Measurements from ENCODE around the gene COL2A1. TPM values are rescaled to one million over a fixed set of nuclear protein-coding genes. Genes with fewer than 3 reads are reported as not detected.
A peak's percentile ranks its signal among the peaks of the same experiment; 100 is the strongest.

The COL2A1 gene
- total RNA-seq, 2 donors from 2014 or later, result 12.4 to 21.0 TPM

- Mint-ChIP-seq H3K27ac (no peak overlapping the region), H3K9me3 (no peaks in the 10 kb centered on the region), H3K4me3 (no peak overlapping the region), H3K27me3 (ENCODE audit: insufficient read depth) (peaks cover 98% of the 10 kb centered on the region), H3K36me3 (ENCODE audit: low read depth) (no peaks in the 10 kb centered on the region), H3K4me1 (peaks cover 8% of the 10 kb centered on the region)
- Histone ChIP-seq H3K9me3 (ENCODE audit: control insufficient read depth, low read length) (no peaks in the 10 kb centered on the region), H3K27ac (ENCODE audit: low read depth, low read length) (no peak overlapping the region), H3K36me3 (ENCODE audit: control insufficient read depth, insufficient read depth, low read length) (no peaks in the 10 kb centered on the region), H3K9ac (ENCODE audit: extremely low read depth, low read length, poor library complexity, severe bottlenecking) (no peak overlapping the region), H3K4me1 (ENCODE audit: control insufficient read depth, insufficient read depth, low read length) (peaks cover 11% of the 10 kb centered on the region), H3K4me3 (ENCODE audit: low read length) (no peak overlapping the region), H3K27me3 (ENCODE audit: control insufficient read depth, insufficient read depth, low read length, poor library complexity, severe bottlenecking) (peaks cover 100% of the 10 kb centered on the region)
- TF ChIP-seq CTCF (conservative IDR thresholded peaks at IDR 0.05), result peak; percentile 36
- 68 to 69% methylated on average over 2 to 3 of the region's 4 CpGs for WGBS, 2 experiments (ENCODE audit: insufficient coverage in 1 of 2, insufficient read length in 1 of 2)
- no peak for DNase-seq
Measured at GRCh38 chr12:48008950-48009349, 4.7 kb upstream of the COL2A1 start.

- Histone ChIP-seq H3K9ac (ENCODE audit: extremely low read depth, low read length, poor library complexity, severe bottlenecking) (no peak overlapping the region), H3K4me3 (ENCODE audit: low read length) (peak overlapping the region; percentile 9), H3K4me1 (ENCODE audit: control insufficient read depth, insufficient read depth, low read length) (peaks cover 11% of the 10 kb centered on the region), H3K27ac (ENCODE audit: low read depth, low read length) (no peak overlapping the region), H3K9me3 (ENCODE audit: control insufficient read depth, low read length) (no peaks in the 10 kb centered on the region), H3K36me3 (ENCODE audit: control insufficient read depth, insufficient read depth, low read length) (no peaks in the 10 kb centered on the region), H3K27me3 (ENCODE audit: control insufficient read depth, insufficient read depth, low read length, poor library complexity, severe bottlenecking) (peaks cover 100% of the 10 kb centered on the region)
- Mint-ChIP-seq H3K27ac (no peak overlapping the region), H3K4me3 (no peak overlapping the region), H3K27me3 (ENCODE audit: insufficient read depth) (peaks cover 98% of the 10 kb centered on the region), H3K9me3 (no peaks in the 10 kb centered on the region), H3K4me1 (peaks cover 8% of the 10 kb centered on the region), H3K36me3 (ENCODE audit: low read depth) (no peaks in the 10 kb centered on the region)
- 51 to 60% methylated on average over 1 to 2 of the region's 2 CpGs for WGBS, 2 experiments (ENCODE audit: insufficient coverage in 1 of 2, insufficient read length in 1 of 2)
- DNase-seq, result no peak
- TF ChIP-seq CTCF (conservative IDR thresholded peaks at IDR 0.05), result no peak
Measured at GRCh38 chr12:48008349-48008748, 4.1 kb upstream of the COL2A1 start.

- WGBS, 2 experiments (ENCODE audit: insufficient coverage in 1 of 2, insufficient read length in 1 of 2), result 92% methylated on average over 4 of the region's 4 CpGs
- Mint-ChIP-seq H3K9me3 (no peaks in the 10 kb centered on the region), H3K27me3 (ENCODE audit: insufficient read depth) (peaks cover 98% of the 10 kb centered on the region), H3K4me3 (no peak overlapping the region), H3K36me3 (ENCODE audit: low read depth) (no peaks in the 10 kb centered on the region), H3K4me1 (peaks cover 17% of the 10 kb centered on the region), H3K27ac (no peak overlapping the region)
- Histone ChIP-seq H3K27ac (ENCODE audit: low read depth, low read length) (no peak overlapping the region), H3K36me3 (ENCODE audit: control insufficient read depth, insufficient read depth, low read length) (no peaks in the 10 kb centered on the region), H3K9ac (ENCODE audit: extremely low read depth, low read length, poor library complexity, severe bottlenecking) (no peak overlapping the region), H3K4me3 (ENCODE audit: low read length) (no peak overlapping the region), H3K27me3 (ENCODE audit: control insufficient read depth, insufficient read depth, low read length, poor library complexity, severe bottlenecking) (peaks cover 100% of the 10 kb centered on the region), H3K4me1 (ENCODE audit: control insufficient read depth, insufficient read depth, low read length) (peaks cover 11% of the 10 kb centered on the region), H3K9me3 (ENCODE audit: control insufficient read depth, low read length) (no peaks in the 10 kb centered on the region)
- no peak for TF ChIP-seq CTCF (conservative IDR thresholded peaks at IDR 0.05)
- no peak for DNase-seq
Measured at GRCh38 chr12:48007206-48007605, 2.9 kb upstream of the COL2A1 start.

All from endodermal cell (in vitro differentiated cells).